HepG2 (cell line): ENCODE results near the gene CDK2AP2. TPM values are rescaled to one million over a fixed set of nuclear protein-coding genes. Genes with fewer than 3 reads are reported as not detected.

Experiments used
- HES4 ChIP-seq: sonication (generic); formaldehyde crosslinking; IDR thresholded peaks from 2 replicates; pipeline ENCODE4 v1.9.0; 2021; ENCODE audit warnings: mild to moderate bottlenecking, missing genetic modification reagents, borderline replicate concordance
- HIVEP1 ChIP-seq: sonication (generic); formaldehyde crosslinking; IDR thresholded peaks from 2 replicates; pipeline ENCODE4 v1.4.0; 2020; ENCODE audit warnings: mild to moderate bottlenecking, missing genetic modification reagents
- HMGXB4 ChIP-seq, 2 experiments: sonication (generic) in 1 of 2; formaldehyde crosslinking in 1 of 2; IDR thresholded peaks; 2 replicates each; pipeline versions ENCODE4 v1.4.0 to v1.6.1; 2018 to 2020; ENCODE audit warnings: missing genetic modification reagents in 2 of 2, borderline replicate concordance in 1 of 2, low read depth in 1 of 2, mild to moderate bottlenecking in 1 of 2, missing biosample characterization in 1 of 2
- HNRNPH1 ChIP-seq: fragments of 200-400 bp; formaldehyde crosslinking; optimal IDR thresholded peaks from 2 replicates; pipeline ENCODE3; 2017; ENCODE audit warnings: mild to moderate bottlenecking, low read depth, low read length
- HNRNPUL1 ChIP-seq: fragments of 200-400 bp; formaldehyde crosslinking; IDR thresholded peaks from 2 replicates; pipeline ENCODE4 v1.6.1; 2017; ENCODE audit warnings: low read depth, mild to moderate bottlenecking, low read length, moderate library complexity
- IKZF1 ChIP-seq: fragments of 450-650 bp; IDR thresholded peaks from 2 replicates; pipeline ENCODE4 v1.7.1; 2016
- KDM5B ChIP-seq: sonication (generic); formaldehyde crosslinking; IDR thresholded peaks from 2 replicates; pipeline ENCODE4 v1.4.0; 2020; ENCODE audit warnings: missing genetic modification reagents, mild to moderate bottlenecking, borderline replicate concordance
- KLF13 ChIP-seq: sonication (generic); formaldehyde crosslinking; IDR thresholded peaks from 2 replicates; pipeline ENCODE4 v1.4.0; 2020; ENCODE audit warnings: mild to moderate bottlenecking, missing genetic modification reagents
- SRSF4 ChIP-seq: fragments of 200-400 bp; formaldehyde crosslinking; IDR thresholded peaks from one replicate; pipeline ENCODE4 v1.6.1; 2018; ENCODE audit warnings: mild to moderate bottlenecking, low read depth, low read length, moderate library complexity; ENCODE audit not compliant: poor library complexity, severe bottlenecking
- SYNCRIP ChIP-seq: fragments of 200-400 bp; formaldehyde crosslinking; IDR thresholded peaks from 2 replicates; pipeline ENCODE4 v1.6.1; 2018; ENCODE audit warnings: mild to moderate bottlenecking, low read depth, low read length; ENCODE audit not compliant: insufficient read depth
- TAF15 ChIP-seq: fragments of 200-400 bp; formaldehyde crosslinking; IDR thresholded peaks from one replicate; pipeline ENCODE4 v1.6.1; 2018; ENCODE audit warnings: mild to moderate bottlenecking, low read depth, low read length; ENCODE audit not compliant: poor library complexity, severe bottlenecking
- TRIM24 ChIP-seq: sonication (generic); formaldehyde crosslinking; IDR thresholded peaks from 2 replicates; pipeline ENCODE4 v1.8.0; 2022; ENCODE audit warnings: mild to moderate bottlenecking, missing genetic modification reagents
- ZBTB34 ChIP-seq: sonication (generic); formaldehyde crosslinking; IDR thresholded peaks from 2 replicates; pipeline ENCODE4 v1.8.0; 2022; ENCODE audit warnings: mild to moderate bottlenecking, missing genetic modification reagents
- ZBTB38 ChIP-seq: sonication (generic); formaldehyde crosslinking; IDR thresholded peaks from 2 replicates; pipeline ENCODE4 v1.5.1; 2020; ENCODE audit warnings: mild to moderate bottlenecking, missing genetic modification reagents
- ZNF232 ChIP-seq: sonication (generic); formaldehyde crosslinking; IDR thresholded peaks from 2 replicates; pipeline ENCODE4 v1.4.0; 2020; ENCODE audit warnings: missing genetic modification reagents, borderline replicate concordance
- ZNF337 ChIP-seq: sonication (generic); formaldehyde crosslinking; IDR thresholded peaks from 2 replicates; pipeline ENCODE4 v1.5.1; 2020; ENCODE audit warnings: missing genetic modification reagents, low read depth, mild to moderate bottlenecking, borderline replicate concordance
- ZNF556 ChIP-seq: sonication (generic); formaldehyde crosslinking; IDR thresholded peaks from 2 replicates; pipeline ENCODE4 v1.4.0; 2020; ENCODE audit warnings: mild to moderate bottlenecking, missing genetic modification reagents, borderline replicate concordance
- ZNF605 ChIP-seq: sonication (generic); formaldehyde crosslinking; IDR thresholded peaks from 2 replicates; pipeline ENCODE4 v1.8.0; 2022; ENCODE audit warnings: mild to moderate bottlenecking, missing genetic modification reagents
- ZNF737 ChIP-seq: sonication (generic); formaldehyde crosslinking; IDR thresholded peaks from 2 replicates; pipeline ENCODE4 v1.5.0; 2020; ENCODE audit warnings: missing genetic modification reagents, mild to moderate bottlenecking, borderline replicate concordance
- polyA plus RNA-seq, 8 experiments: library from polyadenylated mRNA; depleted of rRNA in 3 of 8; stranded (reverse) in 7 of 8; unstranded in 1 of 8; fragments of >200 nt; fragmentation: Illumina TruSeq in 4 of 8; extraction: Trizol in 4 of 8; gene quantifications; 2 replicates each; pipeline versions ENCODE4 v1.2.1 to v1.2.3, GENCODE V29; 2011 to 2016; ENCODE audit warnings: low read depth in 4 of 8, missing spikeins in 1 of 8, mixed read lengths in 1 of 8; ENCODE audit not compliant: insufficient read depth in 1 of 8
- total RNA-seq, 5 experiments: library from RNA; depleted of rRNA; stranded (reverse); fragments of >200 nt; fragmentation: Illumina TruSeq; extraction: Trizol; gene quantifications; 2 replicates each; pipeline ENCODE4 v1.2.3, GENCODE V29; 2016; ENCODE audit warnings: low read depth in 1 of 5
- TF ChIP-seq, protein P1 (sequence below): sonication (generic); formaldehyde crosslinking; IDR thresholded peaks from 2 replicates; pipeline ENCODE4 v1.5.1; 2020; ENCODE audit warnings: missing genetic modification reagents, mild to moderate bottlenecking, borderline replicate concordance
- TF ChIP-seq, protein P2 (sequence below): sonication (generic); formaldehyde crosslinking; conservative IDR thresholded peaks from 2 replicates; pipeline ENCODE4 v1.5.0; 2020; ENCODE audit warnings: missing genetic modification reagents

CDK2AP2 gene
- total and polyA plus RNA-seq, 2 of the 13 experiments (the other 11 are each of a cell fraction or from before 2014, with no cell fraction given): 15.0 to 23.2 TPM

DNA sequence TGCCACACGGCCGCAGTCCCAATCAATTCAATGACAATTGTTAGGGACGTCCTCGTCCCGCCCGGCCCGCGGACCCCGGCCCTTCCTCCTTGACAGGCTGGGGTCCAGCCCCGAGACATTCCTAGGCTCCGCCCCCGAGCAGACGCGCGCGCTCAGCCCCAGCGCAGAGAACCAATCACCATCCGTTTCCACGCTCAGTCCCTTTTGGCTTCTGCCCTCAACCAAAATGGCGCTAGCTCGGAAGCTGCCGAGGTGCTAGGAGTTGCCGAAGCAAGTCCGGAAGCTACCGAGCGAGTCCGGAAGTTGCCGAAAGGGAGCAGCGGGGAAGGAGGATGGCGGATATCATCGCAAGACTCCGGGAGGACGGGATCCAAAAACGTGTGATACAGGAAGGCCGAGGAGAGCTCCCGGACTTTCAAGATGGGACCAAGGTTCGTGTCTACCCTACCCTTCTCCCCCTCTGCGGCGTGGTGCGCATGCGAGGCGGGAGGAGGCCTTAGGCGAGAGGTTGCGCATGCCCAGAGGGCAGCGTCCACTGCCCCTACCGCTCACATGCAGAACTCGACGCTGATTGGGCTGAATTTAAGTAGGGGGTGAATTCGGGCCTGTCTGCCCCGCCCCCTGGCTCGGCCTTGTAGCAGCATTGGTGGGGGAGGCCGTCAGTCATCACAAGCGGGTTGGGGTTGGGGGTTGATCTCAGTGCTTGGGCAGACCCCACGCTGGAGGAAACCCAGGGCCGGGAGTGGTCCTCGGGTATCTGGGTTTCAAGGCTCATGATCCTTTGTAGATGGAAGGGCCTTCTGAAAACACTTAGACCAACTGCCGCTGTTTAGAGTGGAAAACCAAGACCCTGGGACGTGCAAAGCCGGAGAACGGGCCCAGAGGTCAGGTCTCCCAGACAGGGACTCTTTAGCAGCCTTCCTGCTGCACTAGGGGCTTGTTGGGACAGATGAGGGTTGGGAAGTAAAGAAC lies 24.8 kb downstream of the CDK2AP2 start, which contains the start of gene AIP (continued):
- peak; percentile 100 for TF ChIP-seq KDM5B (CRISPR knock-in tag)
- peak; percentile 94 for TF ChIP-seq HIVEP1 (CRISPR knock-in tag)
- no peak for TF ChIP-seq SYNCRIP
- no peak for TF ChIP-seq ZNF737 (CRISPR knock-in tag)
- TF ChIP-seq SRSF4: no peak
- TF ChIP-seq ZNF232 (CRISPR knock-in tag): peak; percentile 91
- TF ChIP-seq, protein P1, sequence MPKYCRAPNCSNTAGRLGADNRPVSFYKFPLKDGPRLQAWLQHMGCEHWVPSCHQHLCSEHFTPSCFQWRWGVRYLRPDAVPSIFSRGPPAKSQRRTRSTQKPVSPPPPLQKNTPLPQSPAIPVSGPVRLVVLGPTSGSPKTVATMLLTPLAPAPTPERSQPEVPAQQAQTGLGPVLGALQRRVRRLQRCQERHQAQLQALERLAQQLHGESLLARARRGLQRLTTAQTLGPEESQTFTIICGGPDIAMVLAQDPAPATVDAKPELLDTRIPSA (CRISPR knock-in tag): peak; percentile 92; the same call in 1 of the 2 replicates
- TF ChIP-seq, protein P2, sequence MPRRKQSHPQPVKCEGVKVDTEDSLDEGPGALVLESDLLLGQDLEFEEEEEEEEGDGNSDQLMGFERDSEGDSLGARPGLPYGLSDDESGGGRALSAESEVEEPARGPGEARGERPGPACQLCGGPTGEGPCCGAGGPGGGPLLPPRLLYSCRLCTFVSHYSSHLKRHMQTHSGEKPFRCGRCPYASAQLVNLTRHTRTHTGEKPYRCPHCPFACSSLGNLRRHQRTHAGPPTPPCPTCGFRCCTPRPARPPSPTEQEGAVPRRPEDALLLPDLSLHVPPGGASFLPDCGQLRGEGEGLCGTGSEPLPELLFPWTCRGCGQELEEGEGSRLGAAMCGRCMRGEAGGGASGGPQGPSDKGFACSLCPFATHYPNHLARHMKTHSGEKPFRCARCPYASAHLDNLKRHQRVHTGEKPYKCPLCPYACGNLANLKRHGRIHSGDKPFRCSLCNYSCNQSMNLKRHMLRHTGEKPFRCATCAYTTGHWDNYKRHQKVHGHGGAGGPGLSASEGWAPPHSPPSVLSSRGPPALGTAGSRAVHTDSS (CRISPR knock-in tag): no peak
- peak; percentile 84; the same call in 1 of the 2 replicates for TF ChIP-seq ZNF337 (CRISPR knock-in tag)
- TF ChIP-seq TRIM24 (CRISPR knock-in tag): no peak
- TF ChIP-seq ZNF605 (CRISPR knock-in tag): peak; percentile 99
- peak; percentile 82; the same call in 1 of the 2 replicates for TF ChIP-seq ZNF556 (CRISPR knock-in tag)
- no peak for TF ChIP-seq HNRNPUL1
- peak; percentile 97 for TF ChIP-seq KLF13 (CRISPR knock-in tag)
- peak; percentile 88; the same call in 1 of the 2 replicates for TF ChIP-seq ZBTB34
- TF ChIP-seq TAF15: no peak
- no peak for TF ChIP-seq IKZF1
- peak; percentile 96 for TF ChIP-seq HES4 (CRISPR knock-in tag)
- peak; percentile 95 for TF ChIP-seq ZBTB38
- peak; percentile 76 to 78; a peak in 3 of 4 replicates for TF ChIP-seq HMGXB4 (CRISPR knock-in tag; IDR thresholded peaks at IDR 0.05; ENCODE audit: borderline replicate concordance in 1 of 2, low read depth in 1 of 2)
- no peak for TF ChIP-seq HNRNPH1
